SK-N-SH (cell line): ENCODE measurements around the gene QRICH2. TPM values are rescaled to one million over a fixed set of nuclear protein-coding genes. Genes with fewer than 3 reads are reported as not detected.
A peak's percentile ranks its signal among the peaks of the same experiment; 100 is the strongest.

Experiments used
- CTCF ChIA-PET: fragments of 300-600, 350-600 bp; formaldehyde crosslinking; extraction: SDS; loops from one replicate; lab custom pipeline; 2021; lab: Yijun Ruan, JAX
- POLR2A ChIA-PET: fragments of 350-600 bp; sonication (Branson Sonifier 250); formaldehyde crosslinking; extraction: SDS; loops from one replicate; lab custom pipeline; 2020; ENCODE audit warnings: antibody characterized with exemption, inconsistent platforms; lab: Yijun Ruan, JAX
- DNase-seq: peaks from one replicate; pipeline ENCODE4 v3.0.0; 2012
- H2AFZ ChIP-seq: fragments of 200-600 bp; sonication (generic); 2 replicates; pipeline ENCODE4 v1.8.1; 2016; ENCODE audit warnings: antibody characterized with exemption, mild to moderate bottlenecking, low read depth
- H3F3A ChIP-seq: fragments of 200-600 bp; sonication (generic); replicated peaks from 2 replicates; pipeline ENCODE3; 2016; ENCODE audit warnings: antibody characterized with exemption, mild to moderate bottlenecking; ENCODE audit not compliant: insufficient read depth
- H3K27ac ChIP-seq, 2 experiments: fragments of 200-500 bp in 1 of 2; fragments of 200-600 bp in 1 of 2; sonication (Bioruptor generic) in 1 of 2; sonication (generic), shearing (Covaris generic) in 1 of 2; 2 replicates each; pipeline versions ENCODE4 v1.5.1 to v1.6.1; 2014 to 2016; ENCODE audit warnings: low read depth in 2 of 2, inconsistent platforms in 1 of 2, low read length in 1 of 2, mild to moderate bottlenecking in 1 of 2, mixed read lengths in 1 of 2
- H3K27me3 ChIP-seq: fragments of 200-600 bp; sonication (generic), shearing (Covaris generic); 2 replicates; pipeline ENCODE4 v1.6.1; 2016; ENCODE audit warnings: mixed run types; ENCODE audit not compliant: insufficient read depth
- H3K36me3 ChIP-seq, 2 experiments: fragments of 200-500 bp in 1 of 2; fragments of 200-600 bp in 1 of 2; sonication (Bioruptor generic) in 1 of 2; sonication (generic) in 1 of 2; replicated peaks in 1 of 2; 2 replicates each; pipeline versions ENCODE3 to v1.5.1; 2014 to 2016; ENCODE audit warnings: low read length in 1 of 2, mild to moderate bottlenecking in 1 of 2; ENCODE audit not compliant: insufficient read depth in 2 of 2, control insufficient read depth in 1 of 2
- H3K4me1 ChIP-seq, 2 experiments: fragments of 200-500 bp in 1 of 2; fragments of 200-600 bp in 1 of 2; sonication (Bioruptor generic) in 1 of 2; sonication (generic), shearing (Covaris generic) in 1 of 2; 2 replicates each; pipeline versions ENCODE4 v1.5.1 to v1.6.1; 2014 to 2016; ENCODE audit warnings: low read depth in 1 of 2, low read length in 1 of 2, mixed run types in 1 of 2; ENCODE audit not compliant: insufficient read depth in 2 of 2, control insufficient read depth in 1 of 2
- H3K4me2 ChIP-seq: fragments of 200-600 bp; sonication (generic), shearing (Covaris generic); 2 replicates; pipeline ENCODE4 v1.6.1; 2017; ENCODE audit warnings: mixed run types
- H3K4me3 ChIP-seq, 2 experiments: fragments of 200-500 bp in 1 of 2; fragments of 200-600 bp in 1 of 2; sonication (Bioruptor generic) in 1 of 2; sonication (generic), shearing (Covaris generic) in 1 of 2; 2 replicates each; pipeline versions ENCODE4 v1.5.1 to v1.8.1; 2014 to 2016; ENCODE audit warnings: low read depth in 2 of 2, inconsistent platforms in 1 of 2, low read length in 1 of 2, mild to moderate bottlenecking in 1 of 2, mixed read lengths in 1 of 2, moderate library complexity in 1 of 2
- H3K79me2 ChIP-seq: fragments of 200-600 bp; sonication (generic); 2 replicates; pipeline ENCODE4 v1.8.1; 2017; ENCODE audit warnings: mild to moderate bottlenecking; ENCODE audit not compliant: insufficient read depth
- H3K9ac ChIP-seq: fragments of 200-600 bp; sonication (generic); 2 replicates; pipeline ENCODE4 v1.6.1; 2017; ENCODE audit warnings: mixed run types
- H3K9me2 ChIP-seq: fragments of 200-600 bp; sonication (generic); 2 replicates; pipeline ENCODE4 v1.6.1; 2017; ENCODE audit warnings: mixed run types
- H3K9me3 ChIP-seq: fragments of 200-600 bp; sonication (generic); 2 replicates; pipeline ENCODE4 v1.6.1; 2017; ENCODE audit warnings: mixed run types, mild to moderate bottlenecking, moderate library complexity
- H4K20me1 ChIP-seq: fragments of 200-600 bp; sonication (generic); 2 replicates; pipeline ENCODE4 v1.6.1; 2017; ENCODE audit warnings: mild to moderate bottlenecking, mixed run types; ENCODE audit not compliant: insufficient read depth
- CTCF ChIP-seq: fragments of 200-600 bp; sonication (generic); IDR thresholded peaks from 2 replicates; pipeline ENCODE4 v1.6.1; 2017; ENCODE audit warnings: antibody characterized with exemption, mild to moderate bottlenecking, moderate library complexity
- EZH2phosphoT487 ChIP-seq: fragments of 200-600 bp; sonication (generic); IDR thresholded peaks from 2 replicates; pipeline ENCODE4 v1.6.1; 2017; ENCODE audit warnings: low read depth, mixed run types, mild to moderate bottlenecking, antibody characterized with exemption, moderate library complexity, borderline replicate concordance
- GABPA ChIP-seq: IDR thresholded peaks from 2 replicates; pipeline ENCODE4 v1.4.0; 2012; ENCODE audit warnings: low read depth, mild to moderate bottlenecking
- GATA2 ChIP-seq: sonication (generic); formaldehyde crosslinking; IDR thresholded peaks from 2 replicates; pipeline ENCODE4 v1.5.0; 2020; ENCODE audit warnings: mild to moderate bottlenecking, missing genetic modification reagents
- MEF2A ChIP-seq: IDR thresholded peaks from 2 replicates; pipeline ENCODE4 v1.4.0; 2012; ENCODE audit warnings: low read depth, borderline replicate concordance
- RAD21 ChIP-seq: IDR thresholded peaks from 2 replicates; pipeline ENCODE4 v1.6.1; 2012; ENCODE audit warnings: mild to moderate bottlenecking, low read length
- SIN3A ChIP-seq: IDR thresholded peaks from 2 replicates; pipeline ENCODE4 v1.6.1; 2012; ENCODE audit warnings: low read depth, mild to moderate bottlenecking, low read length, moderate library complexity, borderline replicate concordance
- SMC3 ChIP-seq: IDR thresholded peaks from 2 replicates; pipeline ENCODE4 v1.6.1; 2012; ENCODE audit warnings: low read depth, low read length, improper control_type of control experiment
- TCF12 ChIP-seq: IDR thresholded peaks from 2 replicates; pipeline ENCODE4 v1.4.0; 2012
- WGBS: methylation state at CpG from one replicate; pipeline ENCODE4 v1.1.6; 2017; ENCODE audit warnings: low lambda C conversion rate; 5-methylcytosine and 5-hydroxymethylcytosine counted together
- polyA plus RNA-seq, 3 experiments: library from polyadenylated mRNA; depleted of rRNA; stranded (reverse); fragments of >200 nt; gene quantifications; 2 replicates each; pipeline ENCODE4 v1.2.3, GENCODE V29; 2012
- TF ChIP-seq, protein P1 (sequence below): IDR thresholded peaks from 2 replicates; pipeline ENCODE4 v1.4.0; 2012; ENCODE audit warnings: low read depth

The QRICH2 gene
- polyA plus RNA-seq, 1 of the 3 experiments (the other 2 are of a cell fraction): 6.2 TPM

DNA sequence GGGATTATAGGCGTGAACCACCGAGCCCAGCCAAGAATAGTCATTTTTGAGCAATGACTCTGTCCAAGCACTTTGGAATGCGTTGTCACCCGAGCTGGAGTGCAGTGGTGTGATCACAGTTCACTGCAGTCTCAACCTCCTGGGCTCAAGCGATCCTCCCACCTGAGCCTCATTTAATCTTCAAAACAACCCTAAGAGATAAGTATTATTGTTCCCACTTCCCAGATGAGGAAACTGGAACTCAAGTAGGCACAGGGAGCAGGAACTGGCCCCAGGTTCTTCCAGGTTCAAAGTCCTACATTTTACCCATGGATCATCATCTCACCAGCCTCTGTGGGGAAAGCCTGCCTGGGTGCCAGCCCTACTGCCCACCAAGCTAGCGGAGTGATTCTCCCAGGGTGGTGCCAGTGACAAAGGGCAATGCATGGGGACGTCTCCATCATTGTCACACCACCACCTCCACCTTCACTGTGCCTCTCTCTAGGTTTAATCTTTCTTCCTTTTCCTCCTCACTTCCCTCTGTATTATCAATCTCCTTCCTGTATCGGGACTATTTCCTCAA, 56.5 kb downstream of the QRICH2 start:
- no peak overlapping the region for H3K9ac ChIP-seq
- no peak overlapping the region for H3K4me3 ChIP-seq
- TF ChIP-seq TCF12 (no peak), RAD21 (no peak)
- H4K20me1 ChIP-seq: no peaks in the 10 kb centered on the region
- H3F3A ChIP-seq: no peaks in the 10 kb centered on the region
- WGBS: 80% methylated on average over 8 of the region's 8 CpGs
- H3K9me3 ChIP-seq: no peaks in the 10 kb centered on the region
- no peak overlapping the region for H2AFZ ChIP-seq
- ChIA-PET CTCF (interaction anchor here (1.0 to 8.4 kb wide), 3 partner anchors 28 to 147 kb away, joined by 3 to 55 read pairs (median 3); no protein-coding TSS in a partner anchor), POLR2A (no interaction called here)
- no peaks in the 10 kb centered on the region for H3K9me2 ChIP-seq
- H3K4me2 ChIP-seq: no peak overlapping the region
- no peaks in the 10 kb centered on the region for H3K27me3 ChIP-seq
- H3K27ac ChIP-seq: no peak overlapping the region
- H3K4me1 ChIP-seq: no peaks in the 10 kb centered on the region; a peak in 1 of 4 replicates
- H3K79me2 ChIP-seq: no peaks in the 10 kb centered on the region
- DNase-seq: no peak
- no peaks in the 10 kb centered on the region for H3K36me3 ChIP-seq

DNA sequence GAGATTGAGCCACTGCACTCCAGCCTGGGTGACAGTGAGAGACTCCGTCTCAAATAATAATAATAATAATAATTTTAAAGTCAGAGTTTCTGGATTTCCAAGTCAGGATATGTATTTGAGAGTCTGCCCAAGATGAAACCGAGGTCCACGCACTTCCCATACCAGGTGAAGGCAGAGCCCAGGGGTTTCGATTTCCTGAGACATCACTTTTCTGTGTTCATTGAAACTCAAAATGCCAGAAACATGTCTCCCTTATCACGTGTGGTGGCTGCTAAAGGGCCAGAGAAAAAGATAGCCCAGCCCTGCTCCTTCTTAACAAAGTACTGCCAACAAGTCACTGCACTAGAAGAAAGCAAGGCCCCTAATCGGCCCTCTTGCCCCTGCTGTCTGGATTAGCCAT, 57.9 kb downstream of the QRICH2 start:
- 67% methylated on average over 6 of the region's 6 CpGs for WGBS
- H3K4me3 ChIP-seq: no peak overlapping the region
- H3K9me2 ChIP-seq: no peaks in the 10 kb centered on the region
- H3K79me2 ChIP-seq: no peaks in the 10 kb centered on the region
- H3F3A ChIP-seq: no peaks in the 10 kb centered on the region
- H3K4me1 ChIP-seq: no peaks in the 10 kb centered on the region; a peak in 1 of 4 replicates
- H4K20me1 ChIP-seq: no peaks in the 10 kb centered on the region
- no peak for TF ChIP-seq RAD21
- TF ChIP-seq, protein P1, sequence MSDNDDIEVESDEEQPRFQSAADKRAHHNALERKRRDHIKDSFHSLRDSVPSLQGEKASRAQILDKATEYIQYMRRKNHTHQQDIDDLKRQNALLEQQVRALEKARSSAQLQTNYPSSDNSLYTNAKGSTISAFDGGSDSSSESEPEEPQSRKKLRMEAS: no peak
- TF ChIP-seq GATA2: no peak
- TF ChIP-seq SIN3A: no peak
- TF ChIP-seq GABPA: no peak
- no peak for DNase-seq
- H2AFZ ChIP-seq: no peak overlapping the region
- ChIA-PET CTCF (interaction anchor here (1.2 to 8.4 kb wide), 3 partner anchors 9 to 29 kb away, joined by 4 to 55 read pairs (median 5); no protein-coding TSS in a partner anchor), POLR2A (no interaction called here)
- H3K27me3 ChIP-seq: no peaks in the 10 kb centered on the region
- H3K9me3 ChIP-seq: no peaks in the 10 kb centered on the region
- H3K36me3 ChIP-seq: no peaks in the 10 kb centered on the region
- no peak overlapping the region for H3K4me2 ChIP-seq
- H3K9ac ChIP-seq: no peak overlapping the region
- no peak overlapping the region for H3K27ac ChIP-seq

DNA sequence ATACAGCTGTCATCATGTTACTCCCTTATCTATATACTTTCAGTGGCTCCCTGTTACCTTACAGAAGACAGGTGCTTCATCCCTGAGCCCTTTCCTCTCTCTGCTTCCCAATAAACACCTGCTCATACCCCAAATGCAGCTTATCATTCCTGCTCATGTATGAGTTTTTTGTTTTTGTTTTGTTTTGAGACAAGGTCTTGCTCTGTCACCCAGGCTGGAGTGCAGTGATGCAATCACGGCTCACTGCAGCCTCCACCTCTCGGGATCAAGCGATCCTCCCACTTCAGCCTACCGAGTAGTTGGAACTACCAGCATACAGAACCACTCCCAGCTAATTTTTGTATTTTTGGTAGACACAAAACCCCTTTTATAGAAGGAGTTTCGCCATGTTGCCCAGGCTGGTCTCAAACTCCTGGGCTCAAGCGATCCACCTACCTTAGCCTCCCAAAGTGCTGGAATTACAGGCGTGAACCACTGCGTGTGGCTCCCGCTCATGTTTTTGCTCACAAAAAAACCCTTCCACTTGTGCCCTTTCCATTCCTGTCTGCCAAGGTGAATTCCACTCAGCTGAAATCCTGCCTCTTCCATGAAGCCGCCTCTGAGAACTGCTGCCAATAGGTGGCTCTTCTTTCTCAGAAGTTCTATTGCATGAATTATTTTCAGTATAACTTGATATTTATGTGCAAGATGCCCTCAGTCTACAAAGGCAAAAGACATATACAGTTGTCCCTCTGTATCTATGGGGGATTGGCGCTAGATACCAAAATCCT, 59.9 kb downstream of the QRICH2 start:
- WGBS: 87% methylated on average over 11 of the region's 11 CpGs
- H3K9me2 ChIP-seq: no peaks in the 10 kb centered on the region
- no peak overlapping the region for H3K4me2 ChIP-seq
- no peak overlapping the region for H3K9ac ChIP-seq
- no peaks in the 10 kb centered on the region for H3K9me3 ChIP-seq
- no peaks in the 10 kb centered on the region; a peak in 1 of 4 replicates for H3K4me1 ChIP-seq
- CTCF ChIA-PET: interaction anchor here (0.9 to 8.4 kb wide), 10 partner anchors 11 to 150 kb away, joined by 3 to 55 read pairs (median 4); no protein-coding TSS in a partner anchor
- no peaks in the 10 kb centered on the region for H3F3A ChIP-seq
- H2AFZ ChIP-seq: no peak overlapping the region
- TF ChIP-seq MEF2A (no peak), SMC3 (peak; percentile 39; the same call in 1 of the 2 replicates), RAD21 (peak; percentile 40), EZH2phosphoT487 (no peak), CTCF (peak; percentile 44)
- TF ChIP-seq, all 33 proteins: peak for 3
- POLR2A ChIA-PET: no interaction called here
- no peak for DNase-seq
- Histone ChIP-seq H3K27ac (no peak overlapping the region), H3K36me3 (no peaks in the 10 kb centered on the region), H4K20me1 (no peaks in the 10 kb centered on the region), H3K79me2 (no peaks in the 10 kb centered on the region), H3K27me3 (no peaks in the 10 kb centered on the region), H3K4me3 (no peak overlapping the region)
